GM18505 (cell line): Measurements from ENCODE around the gene MED14.
"Not testable (repeated sequence)": the region's sequence is repeated elsewhere in the genome, so short reads cannot be mapped to it uniquely, and the experiment has no call there.

Experiments
- ATAC-seq: cut with Tn5 transposase; IDR thresholded peaks from one replicate; pipeline ENCODE4 v1.9.1; 2021; ENCODE audit not compliant: unreplicated experiment
- POLR2A ChIP-seq: IDR thresholded peaks from 4 replicates; pipeline ENCODE4 v1.6.1; 2011; ENCODE audit warnings: borderline replicate concordance; ENCODE audit not compliant: insufficient read depth, insufficient read length; ENCODE audit errors: extremely low read depth

Gene MED14

DNA sequence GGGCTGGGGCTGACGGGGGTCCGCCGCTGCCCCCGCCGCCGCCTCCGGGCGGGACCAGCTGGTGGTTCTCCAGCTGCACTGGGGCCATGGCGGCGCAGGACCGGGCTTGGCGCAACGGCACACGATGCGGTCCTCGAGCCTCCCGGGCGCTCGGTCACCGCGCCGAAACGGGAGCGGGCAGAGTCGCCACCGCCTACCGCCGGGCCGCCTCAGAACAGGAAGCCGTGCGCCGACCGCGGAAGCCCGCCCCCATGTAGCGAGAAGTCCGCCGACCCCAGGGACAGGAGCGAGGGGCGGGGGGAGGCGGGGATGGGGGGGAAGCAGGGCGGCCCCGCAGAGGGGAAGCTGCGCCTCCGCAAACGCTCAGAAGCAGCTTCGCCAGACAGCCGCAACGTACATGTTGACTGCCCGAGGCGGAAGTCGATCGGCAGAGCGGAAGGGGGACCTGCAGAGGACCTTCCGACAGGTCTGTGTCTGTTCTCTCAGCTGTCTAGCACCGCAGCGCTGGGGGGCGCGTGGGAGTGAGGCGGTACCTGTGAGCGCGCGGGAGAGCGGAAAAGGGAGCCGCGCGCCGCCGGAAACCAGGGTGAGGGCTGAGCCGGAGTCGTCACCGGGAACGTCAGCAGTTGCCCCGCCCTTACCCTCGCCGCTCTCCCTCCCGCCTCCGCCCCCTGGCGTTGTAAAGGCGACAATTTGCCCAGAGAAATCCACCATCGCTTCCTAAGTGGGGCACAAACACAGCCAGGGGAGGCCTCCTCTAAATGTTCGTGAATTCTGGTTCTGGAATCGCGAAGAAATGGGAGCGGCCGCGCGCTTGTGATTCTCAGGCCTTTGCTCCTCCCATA is at the start of gene MED14:
Gene MED14, minus strand, starts transcription at position 218 of the 845 bp plus-strand sequence. Its CDS starts 130 bp downstream, at position 88.
- TF ChIP-seq POLR2A = peak; percentile 83
- peak; percentile 92 for ATAC-seq

DNA sequence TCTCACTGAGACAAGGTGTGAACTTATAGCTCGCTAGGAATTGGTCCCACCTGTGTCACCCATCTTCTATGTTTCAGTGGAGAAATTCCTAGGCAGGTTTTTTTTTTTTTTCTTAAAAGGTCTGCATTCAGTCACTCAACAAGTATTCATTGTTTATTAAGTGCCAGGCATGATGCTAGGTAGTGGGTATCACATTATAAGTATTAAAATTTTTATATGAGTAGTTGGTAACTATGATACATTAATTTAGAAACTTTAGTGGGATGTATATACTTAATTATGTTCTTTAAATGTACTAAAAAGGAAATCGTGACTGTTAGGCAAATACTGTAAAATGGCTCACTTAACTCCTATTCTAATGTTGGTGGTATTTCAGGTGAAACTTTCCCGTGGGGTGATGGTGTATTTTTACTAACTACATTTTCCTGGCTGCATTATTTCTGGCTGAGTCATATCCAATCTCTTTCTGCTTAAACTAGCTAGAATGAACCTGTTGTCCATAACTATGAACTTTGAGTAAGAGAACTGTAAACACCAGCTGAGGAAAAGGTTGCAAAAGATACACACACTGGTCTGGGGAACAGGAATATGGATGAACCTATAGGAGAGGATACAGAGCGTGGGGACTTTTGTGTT is 49.3 kb upstream of the MED14 start:
- no peak for TF ChIP-seq POLR2A
- no peak for ATAC-seq

DNA sequence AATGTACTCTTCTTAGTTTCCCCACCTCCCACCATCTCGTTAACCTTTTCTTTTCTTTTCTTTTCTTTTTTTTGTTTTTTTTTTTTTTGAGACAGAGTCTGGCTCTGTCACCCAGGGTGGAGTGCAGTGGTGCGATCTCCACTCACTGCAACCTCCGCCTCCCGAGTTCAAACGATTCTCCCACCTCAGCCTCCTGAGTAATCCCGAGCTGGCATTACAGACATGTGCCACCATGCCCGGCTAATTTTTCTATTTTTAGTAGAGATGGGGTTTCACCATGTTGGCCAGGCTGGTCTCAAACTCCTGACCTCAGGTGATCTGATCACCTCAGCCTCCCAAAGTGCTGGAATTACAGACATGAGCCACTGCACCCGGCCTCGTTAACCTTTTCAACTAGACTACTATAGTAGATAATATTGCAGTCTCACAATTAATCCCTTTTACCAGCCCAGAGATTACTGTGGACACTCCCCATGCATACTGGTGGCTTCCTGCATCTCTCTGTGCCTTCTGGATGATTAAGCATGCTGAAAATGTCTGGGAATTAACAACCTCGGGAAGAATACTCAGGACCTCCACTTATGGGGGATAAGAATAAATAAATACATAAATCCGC is 47.4 kb upstream of the MED14 start:
- not testable (repeated sequence) for ATAC-seq

DNA sequence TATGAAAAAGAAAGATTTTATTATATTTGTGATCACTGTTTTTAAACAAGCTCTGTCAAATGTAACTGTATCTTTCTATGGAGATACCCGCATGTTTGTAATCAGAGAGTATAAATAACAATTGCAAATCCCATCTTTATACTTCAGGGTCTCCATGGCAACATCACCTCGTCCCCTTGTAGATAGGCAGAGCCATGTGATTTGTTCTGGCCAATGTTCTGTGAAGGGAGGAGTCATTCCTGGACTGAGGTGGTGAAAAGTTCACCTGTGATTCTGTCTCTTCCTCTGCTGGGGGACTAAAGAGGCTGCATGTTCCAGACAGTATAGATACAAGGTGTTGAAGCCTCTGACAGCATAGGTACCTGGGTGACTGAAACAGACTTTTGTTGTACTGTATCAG is 45.6 kb upstream of the MED14 start:
- TF ChIP-seq POLR2A = no peak
- ATAC-seq = no peak

DNA sequence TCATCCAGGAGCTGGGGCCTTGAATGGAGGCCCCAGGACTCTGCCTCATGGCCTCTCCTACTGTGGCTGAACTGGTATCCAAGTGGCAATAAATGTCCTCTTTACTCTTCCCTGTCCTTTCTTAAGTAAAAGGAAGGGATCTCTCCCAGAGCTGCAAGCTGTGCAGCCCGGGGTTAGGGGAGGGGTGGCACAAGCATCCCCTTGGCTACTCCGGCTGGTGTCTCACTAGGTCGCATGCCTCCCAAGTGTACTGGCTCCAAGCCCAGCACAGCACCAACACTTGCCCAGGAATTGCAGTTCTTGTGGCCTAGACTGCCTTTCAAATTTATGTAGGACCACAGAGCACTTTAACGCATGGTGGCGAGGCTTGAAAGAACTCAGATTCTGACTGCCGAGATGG is 44.7 kb upstream of the MED14 start:
- no peak for TF ChIP-seq POLR2A
- ATAC-seq = no peak

DNA sequence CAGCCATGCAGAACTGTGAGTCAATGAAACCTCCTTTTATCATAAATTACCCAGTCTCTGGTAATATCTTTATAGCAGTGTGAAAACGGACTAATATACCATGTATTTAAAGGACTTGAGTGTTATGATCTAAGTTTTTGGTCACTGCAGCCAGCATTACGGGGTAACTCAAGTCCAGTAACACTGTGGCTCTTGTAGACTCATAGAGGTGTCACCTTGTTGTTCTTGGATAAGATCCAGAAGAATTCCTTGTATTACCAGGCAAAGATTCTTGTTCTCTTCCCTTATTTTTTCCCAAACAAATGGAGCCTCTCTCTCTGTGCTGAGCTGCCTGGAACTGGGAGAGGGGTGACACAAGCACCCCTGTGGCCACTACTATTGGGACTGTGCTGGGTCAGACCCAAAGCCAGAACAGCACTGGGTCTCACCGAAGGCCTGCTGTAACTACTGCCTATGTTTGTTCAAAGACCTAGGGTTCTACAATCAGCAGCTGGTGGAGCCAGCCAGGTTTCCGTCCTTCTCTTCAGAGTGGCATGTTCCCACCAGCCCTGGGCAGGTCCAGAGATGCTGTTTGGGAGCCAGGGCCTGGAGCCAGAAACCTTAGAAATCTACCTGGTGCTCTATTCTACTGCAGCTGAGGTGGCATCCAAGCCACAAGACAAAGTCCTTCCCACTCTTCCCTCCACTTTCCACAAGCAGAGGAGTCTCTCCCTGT is 43.7 kb upstream of the MED14 start:
- ATAC-seq = no peak

DNA sequence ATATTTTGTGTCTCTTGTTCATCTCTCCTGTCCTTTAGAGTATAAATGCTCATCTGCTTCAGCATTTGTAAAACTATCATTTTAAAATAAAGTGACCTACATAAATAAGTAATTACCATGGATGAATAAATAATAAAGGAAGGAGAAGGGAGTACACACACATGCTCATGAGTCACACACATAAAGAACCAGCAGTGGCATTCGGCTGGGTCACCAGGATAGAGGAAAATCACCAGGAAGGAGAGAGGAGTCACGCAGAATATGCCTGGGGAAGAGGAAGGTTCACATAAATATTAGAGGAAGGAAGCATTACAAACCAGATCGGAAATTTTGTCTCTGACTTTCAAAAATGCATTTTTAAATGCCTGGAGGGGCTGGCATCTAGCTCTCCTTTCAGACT is 38.5 kb upstream of the MED14 start:
- no peak for ATAC-seq
- no peak for TF ChIP-seq POLR2A

More for the DNA sequence above, 43.7 kb upstream of the MED14 start:
- TF ChIP-seq POLR2A = no peak

DNA sequence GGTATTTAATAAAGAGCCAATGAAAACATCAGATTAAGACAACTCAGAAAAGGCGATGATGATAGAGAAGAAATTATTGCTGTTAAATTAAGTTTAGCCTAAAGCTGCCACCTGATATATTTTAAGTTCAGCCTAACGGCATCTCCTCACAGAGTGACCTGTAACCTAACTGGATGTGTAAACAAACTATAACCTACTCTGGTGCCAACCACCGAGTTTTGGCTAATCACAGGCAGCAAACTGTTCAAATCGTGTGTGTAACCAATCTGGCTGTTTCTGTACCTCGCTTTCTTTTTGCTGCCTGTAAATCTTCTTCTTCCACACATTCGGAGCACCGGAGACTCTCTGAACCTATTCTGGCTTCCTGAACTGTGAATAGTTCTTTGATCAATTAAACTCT is 37.8 kb upstream of the MED14 start:
- TF ChIP-seq POLR2A = no peak
- no peak for ATAC-seq

DNA sequence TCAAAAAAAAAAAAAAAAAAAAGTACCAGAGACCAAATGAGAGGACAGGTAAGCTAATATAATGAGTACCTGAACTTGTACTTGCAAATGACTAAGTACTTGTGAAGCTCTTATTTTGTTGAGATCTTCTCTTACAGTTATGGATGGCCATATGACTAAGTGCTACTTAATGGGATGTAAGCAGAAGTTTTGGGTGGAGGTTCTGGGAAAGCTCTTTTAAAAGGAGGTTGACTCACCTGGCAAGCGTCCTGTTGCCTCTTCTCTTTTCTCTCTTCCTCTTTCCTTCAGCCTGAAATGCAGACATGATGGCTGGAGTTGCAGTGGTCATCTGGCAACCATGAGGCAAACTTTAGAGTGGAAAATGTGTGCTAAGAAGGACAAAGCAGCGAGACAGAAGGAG is 36.9 kb upstream of the MED14 start:
- TF ChIP-seq POLR2A = no peak
- ATAC-seq = no peak

DNA sequence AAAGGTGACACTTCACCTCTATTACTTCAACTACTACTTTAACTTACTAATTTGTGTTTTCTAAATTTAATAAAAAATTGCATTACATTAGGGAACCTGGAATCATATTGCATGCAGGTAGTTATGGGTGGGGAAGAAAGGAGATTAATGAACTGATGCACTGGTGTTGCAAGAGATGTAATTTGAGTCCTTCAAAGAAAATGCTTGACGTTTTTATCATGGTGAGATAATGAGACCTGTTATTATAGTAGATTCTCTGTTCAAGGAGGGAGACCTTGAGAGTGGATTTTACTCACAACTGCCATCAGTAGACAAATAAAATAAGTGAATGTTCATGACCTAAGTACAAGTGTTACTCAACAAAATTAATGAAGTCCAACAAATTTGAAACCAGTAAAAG is 26.4 kb upstream of the MED14 start:
- TF ChIP-seq POLR2A = no peak
- ATAC-seq = no peak

DNA sequence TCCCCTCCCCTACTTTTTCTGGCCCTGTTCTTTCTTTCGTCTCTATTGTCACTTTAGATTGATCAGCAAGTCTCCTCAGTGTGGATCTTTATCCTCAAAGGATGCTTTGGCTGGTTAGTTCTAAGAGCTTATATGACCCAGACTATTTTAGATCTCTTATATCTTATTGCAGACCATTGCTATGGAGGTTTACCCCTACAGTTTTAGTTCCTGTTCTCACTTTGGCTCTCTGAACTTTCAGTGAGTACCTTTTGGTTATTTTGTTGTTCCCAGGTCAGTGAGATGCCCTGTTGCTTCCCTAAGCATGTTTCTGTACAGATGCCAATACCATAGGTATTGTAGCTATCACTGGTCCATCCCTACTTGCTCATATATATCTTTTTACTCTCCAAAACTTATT is 24.0 kb upstream of the MED14 start:
- ATAC-seq = no peak
- TF ChIP-seq POLR2A = no peak

DNA sequence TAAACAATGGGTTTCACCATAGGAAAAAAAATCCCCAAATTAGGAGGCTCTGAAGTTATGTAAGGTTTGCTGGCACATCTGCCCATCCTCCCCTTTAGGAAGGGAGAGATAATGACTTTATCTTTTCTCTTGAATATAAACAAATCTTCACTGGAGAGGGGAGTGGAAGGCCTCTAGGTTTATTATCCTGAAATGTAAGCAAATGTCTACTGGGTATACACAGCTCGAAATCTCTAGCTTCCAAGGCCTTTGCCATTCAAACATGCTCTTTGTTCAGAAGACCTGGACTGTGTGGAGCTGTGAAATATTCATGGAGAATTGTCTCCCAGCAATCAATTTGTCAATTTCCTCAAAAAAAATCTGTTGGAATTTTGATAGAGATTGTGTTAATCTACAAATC is 21.7 kb upstream of the MED14 start:
- no peak for TF ChIP-seq POLR2A
- no peak for ATAC-seq

DNA sequence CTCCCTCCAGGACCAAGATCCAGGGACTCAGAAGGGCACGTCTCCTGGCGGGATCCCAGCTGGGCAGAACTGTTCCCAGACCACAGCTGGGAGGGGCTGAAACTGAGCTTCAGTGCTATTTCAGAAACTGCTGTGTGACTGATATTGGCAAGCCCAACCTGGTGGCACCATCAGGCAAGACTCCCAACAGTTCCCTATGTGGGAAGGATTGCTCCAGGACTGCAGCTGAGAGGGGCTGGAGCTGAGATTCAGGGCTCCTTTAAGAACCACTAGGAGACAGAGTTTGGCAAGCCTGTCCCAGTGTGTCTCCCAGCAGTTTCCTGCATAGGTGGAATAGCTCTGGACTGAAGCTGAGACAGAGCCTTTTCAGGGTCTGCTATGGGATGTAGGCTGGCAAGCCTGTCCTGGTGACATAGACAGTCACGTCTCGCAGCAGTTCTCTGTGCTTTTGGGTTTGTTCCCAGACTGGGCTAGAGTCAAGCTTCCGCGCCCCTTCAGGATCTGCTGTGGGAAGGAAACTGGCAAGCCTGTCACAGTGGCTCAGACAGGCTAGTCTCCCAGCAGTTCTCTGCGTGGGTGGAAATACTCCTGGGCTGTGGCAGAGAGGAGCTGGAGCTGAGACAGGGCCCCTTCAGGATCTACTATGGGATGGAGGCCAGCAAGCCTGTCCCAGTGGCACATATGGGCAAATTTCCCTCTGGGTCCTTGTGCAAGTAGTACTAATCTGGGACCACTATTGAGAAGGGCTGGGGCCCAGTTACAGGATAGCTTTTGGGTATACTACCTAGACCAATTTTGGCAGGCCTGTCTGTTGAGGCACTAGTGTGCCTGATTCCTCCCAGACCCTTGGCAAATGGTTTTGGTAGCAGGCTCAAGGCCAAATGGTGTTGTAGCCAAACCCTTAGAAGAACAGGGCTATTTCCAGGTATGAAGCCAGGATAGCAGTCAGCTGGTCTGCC is 20.2 kb upstream of the MED14 start:
- no peak for ATAC-seq

More for the DNA sequence above, 20.2 kb upstream of the MED14 start:
- TF ChIP-seq POLR2A = no peak
